Cardiac muscle cell (in vitro differentiated cells and primary cell): ENCODE measurements around the gene LIN7B. TPM values are rescaled to one million over a fixed set of nuclear protein-coding genes. Genes with fewer than 3 reads are reported as not detected.

Experiments used
- DNase-seq, 2 donors: peaks; one replicate each; pipeline versions ENCODE4 v3.0.0 to v3.0.0-alpha.2; 2010 to 2017; ENCODE audit warnings: low read depth in 1 of 2, low spot score in 1 of 2
- H3K27ac ChIP-seq: fragments of 200-600 bp; sonication (generic); 2 replicates; pipeline ENCODE4 v1.5.1; 2016
- H3K27me3 ChIP-seq: fragments of 200-600 bp; sonication (generic); 2 replicates; pipeline ENCODE4 v1.6.0; 2016; ENCODE audit warnings: control low read depth
- H3K36me3 ChIP-seq: fragments of 200-600 bp; sonication (generic); 2 replicates; pipeline ENCODE4 v1.5.1; 2016; ENCODE audit warnings: control low read depth
- H3K4me1 ChIP-seq: fragments of 200-600 bp; sonication (generic); 2 replicates; pipeline ENCODE4 v1.8.1; 2017; ENCODE audit warnings: low read depth, mild to moderate bottlenecking, mixed run types
- H3K4me3 ChIP-seq: fragments of 200-600 bp; sonication (generic); 2 replicates; pipeline ENCODE4 v1.5.1; 2016; ENCODE audit warnings: mild to moderate bottlenecking
- H3K9me3 ChIP-seq: fragments of 200-600 bp; sonication (generic); 2 replicates; pipeline ENCODE4 v1.5.1; 2017; ENCODE audit warnings: low read depth, mild to moderate bottlenecking, control low read depth
- polyA plus RNA-seq: library from polyadenylated mRNA; unstranded; fragments of >200 nt; fragmentation: Nextera tagmentation; extraction: Ambion mirVana; gene quantifications from 2 replicates; pipeline ENCODE4 v1.2.1, GENCODE V29; 2016
- total RNA-seq: library from RNA; depleted of rRNA; stranded (reverse); fragments of >200 nt; gene quantifications from 2 replicates; pipeline ENCODE4 v1.2.3, GENCODE V29; 2016
- TF ChIP-seq, protein P1 (sequence below): IDR thresholded peaks from 2 replicates; pipeline ENCODE4 v1.5.1; 2012; ENCODE audit warnings: low read depth, mild to moderate bottlenecking, low read length

Gene LIN7B
- total and polyA plus RNA-seq, 2 experiments from 2014 or later = 20.0 to 37.8 TPM

DNA sequence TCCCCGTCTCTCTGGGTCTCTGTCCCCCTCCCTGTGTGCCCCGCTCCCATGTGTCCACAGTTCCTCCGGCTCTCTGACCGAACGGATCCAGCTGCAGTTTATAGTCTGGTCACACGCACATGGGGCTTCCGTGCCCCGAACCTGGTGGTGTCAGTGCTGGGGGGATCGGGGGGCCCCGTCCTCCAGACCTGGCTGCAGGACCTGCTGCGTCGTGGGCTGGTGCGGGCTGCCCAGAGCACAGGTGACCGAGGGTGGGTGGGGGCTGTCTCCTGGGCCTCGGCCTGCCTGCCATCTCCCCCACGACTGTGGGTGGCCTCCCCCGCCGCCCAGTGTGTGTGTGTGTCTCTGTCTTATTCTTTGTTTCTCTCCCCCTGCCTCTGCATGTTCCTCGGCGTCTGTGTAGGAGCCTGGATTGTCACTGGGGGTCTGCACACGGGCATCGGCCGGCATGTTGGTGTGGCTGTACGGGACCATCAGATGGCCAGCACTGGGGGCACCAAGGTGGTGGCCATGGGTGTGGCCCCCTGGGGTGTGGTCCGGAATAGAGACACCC is 53.8 kb downstream of the LIN7B start:
- TF ChIP-seq, protein P1, sequence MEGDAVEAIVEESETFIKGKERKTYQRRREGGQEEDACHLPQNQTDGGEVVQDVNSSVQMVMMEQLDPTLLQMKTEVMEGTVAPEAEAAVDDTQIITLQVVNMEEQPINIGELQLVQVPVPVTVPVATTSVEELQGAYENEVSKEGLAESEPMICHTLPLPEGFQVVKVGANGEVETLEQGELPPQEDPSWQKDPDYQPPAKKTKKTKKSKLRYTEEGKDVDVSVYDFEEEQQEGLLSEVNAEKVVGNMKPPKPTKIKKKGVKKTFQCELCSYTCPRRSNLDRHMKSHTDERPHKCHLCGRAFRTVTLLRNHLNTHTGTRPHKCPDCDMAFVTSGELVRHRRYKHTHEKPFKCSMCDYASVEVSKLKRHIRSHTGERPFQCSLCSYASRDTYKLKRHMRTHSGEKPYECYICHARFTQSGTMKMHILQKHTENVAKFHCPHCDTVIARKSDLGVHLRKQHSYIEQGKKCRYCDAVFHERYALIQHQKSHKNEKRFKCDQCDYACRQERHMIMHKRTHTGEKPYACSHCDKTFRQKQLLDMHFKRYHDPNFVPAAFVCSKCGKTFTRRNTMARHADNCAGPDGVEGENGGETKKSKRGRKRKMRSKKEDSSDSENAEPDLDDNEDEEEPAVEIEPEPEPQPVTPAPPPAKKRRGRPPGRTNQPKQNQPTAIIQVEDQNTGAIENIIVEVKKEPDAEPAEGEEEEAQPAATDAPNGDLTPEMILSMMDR = no peak
- Histone ChIP-seq H3K4me3 (no peak overlapping the region), H3K4me1 (peaks cover 16% of the 10 kb centered on the region), H3K9me3 (no peaks in the 10 kb centered on the region), H3K27me3 (no peaks in the 10 kb centered on the region), H3K27ac (no peak overlapping the region), H3K36me3 (peaks cover 22% of the 10 kb centered on the region)
- DNase-seq = no peak

Other genes with a start within 250 kb of the LIN7B start
- gene PLEKHA4, start 245.8 kb upstream of the LIN7B start, total RNA-seq = 22.5 and 27.1 TPM in 2 replicates
- gene PLEKHA4, start 245.8 kb upstream of the LIN7B start, polyA plus RNA-seq = 29.4 and 37.1 TPM in 2 replicates
- 54.1 and 85.1 TPM in 2 replicates for gene PPP1R15A, start 241.9 kb upstream of the LIN7B start, total RNA-seq
- gene PPP1R15A, start 241.9 kb upstream of the LIN7B start, polyA plus RNA-seq = 87.6 and 95.7 TPM in 2 replicates
- gene TULP2, start 215.6 kb upstream of the LIN7B start, total RNA-seq = 0.25 and 2.0 TPM in 2 replicates
- gene TULP2, start 215.6 kb upstream of the LIN7B start, polyA plus RNA-seq = 0.26 and 1.0 TPM in 2 replicates
- gene NUCB1, start 214.1 kb upstream of the LIN7B start, total RNA-seq = 274 and 337 TPM in 2 replicates
- gene NUCB1, start 214.1 kb upstream of the LIN7B start, polyA plus RNA-seq = 230 and 290 TPM in 2 replicates
- 2.2 and 4.8 TPM in 2 replicates for gene DHDH, start 180.7 kb upstream of the LIN7B start, total RNA-seq
- gene DHDH, start 180.7 kb upstream of the LIN7B start, polyA plus RNA-seq = 7.0 and 10.2 TPM in 2 replicates
- gene BAX, start 159.5 kb upstream of the LIN7B start, total RNA-seq = 64.2 and 126 TPM in 2 replicates
- 68.7 and 95.2 TPM in 2 replicates for gene BAX, start 159.5 kb upstream of the LIN7B start, polyA plus RNA-seq
- 760 and 891 TPM in 2 replicates for gene FTL, start 149.1 kb upstream of the LIN7B start, total RNA-seq
- gene FTL, start 149.1 kb upstream of the LIN7B start, polyA plus RNA-seq = 1,227 and 1,335 TPM in 2 replicates
- gene GYS1, start 121.1 kb upstream of the LIN7B start, total RNA-seq = 155 and 165 TPM in 2 replicates
- gene GYS1, start 121.1 kb upstream of the LIN7B start, polyA plus RNA-seq = 175 and 195 TPM in 2 replicates
- gene RUVBL2, start 120.5 kb upstream of the LIN7B start, total RNA-seq = 240 and 294 TPM in 2 replicates
- 128 and 167 TPM in 2 replicates for gene RUVBL2, start 120.5 kb upstream of the LIN7B start, polyA plus RNA-seq
- gene LHB, start 97.3 kb upstream of the LIN7B start, total RNA-seq = 1.8 TPM in 1 of 2 replicates, not detected in the other
- gene LHB, start 97.3 kb upstream of the LIN7B start, polyA plus RNA-seq = 2.7 TPM in 1 of 2 replicates, not detected in the other
- gene CGB3, start 90.0 kb upstream of the LIN7B start, total RNA-seq = not detected in 2 replicates
- gene CGB3, start 90.0 kb upstream of the LIN7B start, polyA plus RNA-seq = 0.26 TPM in 1 of 2 replicates, not detected in the other
- gene CGB2, start 82.5 kb upstream of the LIN7B start, total RNA-seq = not detected in 2 replicates
- gene CGB2, start 82.5 kb upstream of the LIN7B start, polyA plus RNA-seq = 1.5 TPM in 1 of 2 replicates, not detected in the other
- not detected in 2 replicates for gene CGB1, start 77.5 kb upstream of the LIN7B start, total RNA-seq
- gene CGB1, start 77.5 kb upstream of the LIN7B start, polyA plus RNA-seq = not detected in 2 replicates
- not detected in 2 replicates for gene CGB5, start 70.5 kb upstream of the LIN7B start, total RNA-seq
- gene CGB5, start 70.5 kb upstream of the LIN7B start, polyA plus RNA-seq = not detected in 2 replicates
- not detected in 2 replicates for gene CGB8, start 65.3 kb upstream of the LIN7B start, total RNA-seq
- not detected in 2 replicates for gene CGB8, start 65.3 kb upstream of the LIN7B start, polyA plus RNA-seq
- gene CGB7, start 56.6 kb upstream of the LIN7B start, total RNA-seq = 3.9 and 8.3 TPM in 2 replicates
- 6.5 and 11.5 TPM in 2 replicates for gene CGB7, start 56.6 kb upstream of the LIN7B start, polyA plus RNA-seq
- 11.8 TPM in 2 replicates for gene NTF4, start 49.6 kb upstream of the LIN7B start, total RNA-seq
- gene NTF4, start 49.6 kb upstream of the LIN7B start, polyA plus RNA-seq = 17.0 and 31.7 TPM in 2 replicates
- 1.1 and 2.3 TPM in 2 replicates for gene KCNA7, start 41.7 kb upstream of the LIN7B start, total RNA-seq
- gene KCNA7, start 41.7 kb upstream of the LIN7B start, polyA plus RNA-seq = 1.3 and 1.6 TPM in 2 replicates
- gene SNRNP70, start 28.9 kb upstream of the LIN7B start, total RNA-seq = 396 and 598 TPM in 2 replicates
- 470 and 492 TPM in 2 replicates for gene SNRNP70, start 28.9 kb upstream of the LIN7B start, polyA plus RNA-seq
- gene C19orf73, start 4.8 kb downstream of the LIN7B start, total RNA-seq = 2.1 and 12.5 TPM in 2 replicates
- 3.7 and 9.6 TPM in 2 replicates for gene C19orf73, start 4.8 kb downstream of the LIN7B start, polyA plus RNA-seq
- gene PPFIA3, start 5.2 kb downstream of the LIN7B start, total RNA-seq = 27.3 and 30.4 TPM in 2 replicates
- gene PPFIA3, start 5.2 kb downstream of the LIN7B start, polyA plus RNA-seq = 29.3 and 32.5 TPM in 2 replicates
- gene HRC, start 41.0 kb downstream of the LIN7B start, total RNA-seq = 255 and 389 TPM in 2 replicates
- 184 and 255 TPM in 2 replicates for gene HRC, start 41.0 kb downstream of the LIN7B start, polyA plus RNA-seq
- gene TRPM4, start 43.4 kb downstream of the LIN7B start, total RNA-seq = 51.3 and 106 TPM in 2 replicates
- gene TRPM4, start 43.4 kb downstream of the LIN7B start, polyA plus RNA-seq = 74.2 and 119 TPM in 2 replicates
- gene SLC6A16, start 210.8 kb downstream of the LIN7B start, total RNA-seq = 1.6 and 2.8 TPM in 2 replicates
- 4.0 and 6.5 TPM in 2 replicates for gene SLC6A16, start 210.8 kb downstream of the LIN7B start, polyA plus RNA-seq
- not detected in 2 replicates for gene CD37, start 221.0 kb downstream of the LIN7B start, total RNA-seq
- gene CD37, start 221.0 kb downstream of the LIN7B start, polyA plus RNA-seq = 11.9 and 17.9 TPM in 2 replicates
- 84.3 and 108 TPM in 2 replicates for gene TEAD2, start 248.0 kb downstream of the LIN7B start, total RNA-seq
- 82.9 and 111 TPM in 2 replicates for gene TEAD2, start 248.0 kb downstream of the LIN7B start, polyA plus RNA-seq
- 11.0 and 12.7 TPM in 2 replicates for gene DKKL1, start 249.5 kb downstream of the LIN7B start, total RNA-seq
- 14.0 and 17.6 TPM in 2 replicates for gene DKKL1, start 249.5 kb downstream of the LIN7B start, polyA plus RNA-seq